ENCODE data around the gene CLCA2. TPM values are rescaled to one million over a fixed set of nuclear protein-coding genes. Genes with fewer than 3 reads are reported as not detected.
A peak's percentile ranks its signal among the peaks of the same experiment; 100 is the strongest.

CLCA2 gene
- total RNA-seq, 1 donor from 2014 or later: 15.3 TPM

GRCh38 chr1:86489242-86489878, 65.4 kb downstream of the CLCA2 start:
- no peak for FAIRE-seq
- Histone ChIP-seq H3K36me3 (ENCODE audit: control insufficient read depth, insufficient read depth, low read length) (no peaks in the 10 kb centered on the region), H3K4me3 (ENCODE audit: low read depth, low read length) (no peak overlapping the region), H3K27me3 (ENCODE audit: control insufficient read depth, insufficient read depth, low read length) (no peaks in the 10 kb centered on the region)
- no peak for DNase-seq (ENCODE audit: low read depth)
- TF ChIP-seq CTCF (IDR thresholded peaks at IDR 0.05; ENCODE audit: insufficient read depth, low read length, severe bottlenecking): no peak

- H3K27me3 ChIP-seq (ENCODE audit: control insufficient read depth, insufficient read depth, low read length): no peaks in the 10 kb centered on the region
- H3K36me3 ChIP-seq (ENCODE audit: control insufficient read depth, insufficient read depth, low read length): no peaks in the 10 kb centered on the region
- FAIRE-seq (no peak), DNase-seq (ENCODE audit: low read depth) (no peak)
- H3K4me3 ChIP-seq (ENCODE audit: low read depth, low read length): no peak overlapping the region
- no peak for TF ChIP-seq CTCF (IDR thresholded peaks at IDR 0.05; ENCODE audit: insufficient read depth, low read length, severe bottlenecking)
Measured at GRCh38 chr1:86491171-86491950, 67.4 kb downstream of the CLCA2 start.

- no peak for DNase-seq (ENCODE audit: low read depth)
Measured at GRCh38 chr1:86498281-86498680, 74.3 kb downstream of the CLCA2 start.

GRCh38 chr1:86499987-86500593, 76.1 kb downstream of the CLCA2 start:
- Histone ChIP-seq H3K27me3 (ENCODE audit: control insufficient read depth, insufficient read depth, low read length) (no peaks in the 10 kb centered on the region), H3K36me3 (ENCODE audit: control insufficient read depth, insufficient read depth, low read length) (no peaks in the 10 kb centered on the region), H3K4me3 (ENCODE audit: low read depth, low read length) (no peak overlapping the region)
- peak; percentile 31 for DNase-seq (ENCODE audit: low read depth)
- peak; percentile 30 for TF ChIP-seq CTCF (IDR thresholded peaks at IDR 0.05; ENCODE audit: insufficient read depth, low read length, severe bottlenecking)
- no peak for FAIRE-seq

More at GRCh38 chr1:86498281-86498680, 74.3 kb downstream of the CLCA2 start:
- no peak overlapping the region for H3K4me3 ChIP-seq (ENCODE audit: low read depth, low read length)
- TF ChIP-seq CTCF (IDR thresholded peaks at IDR 0.05; ENCODE audit: insufficient read depth, low read length, severe bottlenecking): no peak
- FAIRE-seq: no peak
- H3K27me3 ChIP-seq (ENCODE audit: control insufficient read depth, insufficient read depth, low read length): no peaks in the 10 kb centered on the region
- H3K36me3 ChIP-seq (ENCODE audit: control insufficient read depth, insufficient read depth, low read length): no peaks in the 10 kb centered on the region

GRCh38 chr1:86500714-86501113, 76.7 kb downstream of the CLCA2 start:
- no peak for FAIRE-seq
- H3K4me3 ChIP-seq (ENCODE audit: low read depth, low read length): no peak overlapping the region
- H3K36me3 ChIP-seq (ENCODE audit: control insufficient read depth, insufficient read depth, low read length): no peaks in the 10 kb centered on the region
- DNase-seq (ENCODE audit: low read depth): no peak
- no peak for TF ChIP-seq CTCF (IDR thresholded peaks at IDR 0.05; ENCODE audit: insufficient read depth, low read length, severe bottlenecking)
- H3K27me3 ChIP-seq (ENCODE audit: control insufficient read depth, insufficient read depth, low read length): no peaks in the 10 kb centered on the region
